HepG2 (cell line): ENCODE data around the gene SLBP.

ENCODE experiments used
- AHR ChIP-seq: IDR thresholded peaks from 2 replicates; pipeline ENCODE4 v1.6.1; 2018; ENCODE audit warnings: missing genetic modification reagents, missing compliant biosample characterization
- BATF2 ChIP-seq: sonication (generic); formaldehyde crosslinking; IDR thresholded peaks from 2 replicates; pipeline ENCODE4 v1.8.0; 2022; ENCODE audit warnings: mild to moderate bottlenecking, missing genetic modification reagents, moderate library complexity
- CTCF ChIP-seq: sonication (generic); formaldehyde crosslinking; IDR thresholded peaks from 2 replicates; pipeline ENCODE4 v1.5.0; 2020; ENCODE audit warnings: mild to moderate bottlenecking, missing genetic modification reagents, moderate library complexity
- SMC3 ChIP-seq: IDR thresholded peaks from 2 replicates; pipeline ENCODE4 v1.6.1; 2011; ENCODE audit warnings: low read length, improper control_type of control experiment
- TAF1 ChIP-seq: sonication (generic); formaldehyde crosslinking; IDR thresholded peaks from 2 replicates; pipeline ENCODE4 v1.4.0; 2020; ENCODE audit warnings: missing genetic modification reagents
- TCF12 ChIP-seq, 2 experiments: fragments of 450-650 bp in 1 of 2; sonication (generic) in 1 of 2; formaldehyde crosslinking in 1 of 2; IDR thresholded peaks; 2 replicates each; pipeline versions ENCODE4 v1.6.1 to v1.8.0; 2017 to 2022; ENCODE audit warnings: antibody characterized with exemption in 1 of 2, mild to moderate bottlenecking in 1 of 2, missing genetic modification reagents in 1 of 2, moderate library complexity in 1 of 2
- ZNF329 ChIP-seq: sonication (generic); formaldehyde crosslinking; IDR thresholded peaks from 2 replicates; pipeline ENCODE4 v1.9.0; 2021; ENCODE audit warnings: low read depth, mild to moderate bottlenecking, missing genetic modification reagents

- TF ChIP-seq TCF12 (IDR thresholded peaks at IDR 0.05) (no peak), TCF12 (CRISPR knock-in tag; IDR thresholded peaks at IDR 0.05) (no peak), CTCF (CRISPR knock-in tag) (no peak), BATF2 (CRISPR knock-in tag) (no peak), TAF1 (no peak), AHR (CRISPR knock-in tag) (no peak), SMC3 (no peak), ZNF329 (CRISPR knock-in tag) (no peak)
These were observed 67.0 kb downstream of the SLBP start for GRCh38 chr4:1644891-1645657.
